Measurements from ENCODE around the gene PCNX4.

Gene PCNX4

GRCh38 chr14:60196291-60196690, 104.6 kb downstream of the PCNX4 start:
- no peak overlapping the region for H2AFZ ChIP-seq (ENCODE audit: low read depth, low read length)
- H3K79me2 ChIP-seq (ENCODE audit: low read length), result no peaks in the 10 kb centered on the region
- H3K27me3 ChIP-seq (ENCODE audit: low read depth, low read length), result no peaks in the 10 kb centered on the region
- no peak overlapping the region for H3K27ac ChIP-seq (ENCODE audit: low read length)
- H3K9ac ChIP-seq (ENCODE audit: low read length), result no peak overlapping the region
- peaks cover 8% of the 10 kb centered on the region for H3K36me3 ChIP-seq (replicated peaks; ENCODE audit: low read depth, low read length)
- TF ChIP-seq, protein P1, sequence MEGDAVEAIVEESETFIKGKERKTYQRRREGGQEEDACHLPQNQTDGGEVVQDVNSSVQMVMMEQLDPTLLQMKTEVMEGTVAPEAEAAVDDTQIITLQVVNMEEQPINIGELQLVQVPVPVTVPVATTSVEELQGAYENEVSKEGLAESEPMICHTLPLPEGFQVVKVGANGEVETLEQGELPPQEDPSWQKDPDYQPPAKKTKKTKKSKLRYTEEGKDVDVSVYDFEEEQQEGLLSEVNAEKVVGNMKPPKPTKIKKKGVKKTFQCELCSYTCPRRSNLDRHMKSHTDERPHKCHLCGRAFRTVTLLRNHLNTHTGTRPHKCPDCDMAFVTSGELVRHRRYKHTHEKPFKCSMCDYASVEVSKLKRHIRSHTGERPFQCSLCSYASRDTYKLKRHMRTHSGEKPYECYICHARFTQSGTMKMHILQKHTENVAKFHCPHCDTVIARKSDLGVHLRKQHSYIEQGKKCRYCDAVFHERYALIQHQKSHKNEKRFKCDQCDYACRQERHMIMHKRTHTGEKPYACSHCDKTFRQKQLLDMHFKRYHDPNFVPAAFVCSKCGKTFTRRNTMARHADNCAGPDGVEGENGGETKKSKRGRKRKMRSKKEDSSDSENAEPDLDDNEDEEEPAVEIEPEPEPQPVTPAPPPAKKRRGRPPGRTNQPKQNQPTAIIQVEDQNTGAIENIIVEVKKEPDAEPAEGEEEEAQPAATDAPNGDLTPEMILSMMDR (IDR thresholded peaks at IDR 0.05; ENCODE audit: low read depth, low read length), result no peak
- TF ChIP-seq EZH2phosphoT487 (IDR thresholded peaks at IDR 0.05; ENCODE audit: low read depth), result no peak
- H3K4me1 ChIP-seq (ENCODE audit: low read length), result peaks cover 27% of the 10 kb centered on the region
- no peaks in the 10 kb centered on the region for H4K20me1 ChIP-seq (ENCODE audit: insufficient read depth, low read length)
- H3K9me3 ChIP-seq (ENCODE audit: insufficient read depth, low read length), result peaks cover 15% of the 10 kb centered on the region; the same call in 1 of the 2 replicates
- no peak overlapping the region for H3K4me2 ChIP-seq (ENCODE audit: low read length)
- no peak overlapping the region for H3K4me3 ChIP-seq (ENCODE audit: low read length)

DNA sequence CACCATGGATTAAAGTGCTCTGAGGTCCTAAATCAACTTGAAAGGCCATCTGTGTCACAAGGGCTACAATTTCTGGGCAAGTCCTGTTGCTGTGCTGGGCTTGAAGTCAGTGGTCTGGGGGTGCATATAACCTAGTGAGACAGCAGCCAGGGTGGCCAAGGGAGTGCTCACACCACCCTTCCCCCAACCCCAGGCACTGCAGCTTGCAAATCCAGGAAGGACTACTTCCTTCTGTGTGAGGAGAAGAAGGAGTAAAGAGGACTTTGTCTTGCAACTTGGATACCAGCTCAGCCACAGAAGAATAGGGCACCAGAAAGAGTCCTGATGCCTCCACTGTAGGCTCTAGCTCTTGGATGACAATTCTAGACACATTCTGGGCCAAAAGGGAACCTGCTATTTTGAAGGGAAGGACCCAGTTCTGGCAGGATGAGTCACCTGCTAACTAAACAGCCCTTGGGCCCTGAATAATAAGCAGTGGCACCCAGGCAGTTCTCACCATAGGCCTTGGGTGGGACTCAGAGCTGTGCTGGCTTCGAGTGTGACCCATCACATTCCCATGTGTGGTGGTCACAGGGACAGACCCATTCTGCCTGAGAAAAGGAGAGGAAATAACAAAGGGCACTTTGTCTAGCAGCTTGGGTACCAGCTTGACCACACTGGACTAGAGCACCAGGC, 106.0 kb downstream of the PCNX4 start:
- Histone ChIP-seq H3K4me2 (ENCODE audit: low read length) (no peak overlapping the region), H3K4me3 (ENCODE audit: low read length) (no peak overlapping the region), H3K4me1 (ENCODE audit: low read length) (peaks cover 28% of the 10 kb centered on the region), H3K79me2 (ENCODE audit: low read length) (no peaks in the 10 kb centered on the region), H4K20me1 (ENCODE audit: insufficient read depth, low read length) (no peaks in the 10 kb centered on the region), H3K9me3 (ENCODE audit: insufficient read depth, low read length) (peaks cover 15% of the 10 kb centered on the region; the same call in 1 of the 2 replicates), H3K27ac (ENCODE audit: low read length) (no peak overlapping the region), H3K36me3 (replicated peaks; ENCODE audit: low read depth, low read length) (peaks cover 8% of the 10 kb centered on the region), H3K27me3 (ENCODE audit: low read depth, low read length) (no peaks in the 10 kb centered on the region), H2AFZ (ENCODE audit: low read depth, low read length) (no peak overlapping the region), H3K9ac (ENCODE audit: low read length) (no peak overlapping the region)
- TF ChIP-seq EZH2phosphoT487 (IDR thresholded peaks at IDR 0.05; ENCODE audit: low read depth), result no peak
- TF ChIP-seq, protein P1 (IDR thresholded peaks at IDR 0.05; ENCODE audit: low read depth, low read length), result no peak

DNA sequence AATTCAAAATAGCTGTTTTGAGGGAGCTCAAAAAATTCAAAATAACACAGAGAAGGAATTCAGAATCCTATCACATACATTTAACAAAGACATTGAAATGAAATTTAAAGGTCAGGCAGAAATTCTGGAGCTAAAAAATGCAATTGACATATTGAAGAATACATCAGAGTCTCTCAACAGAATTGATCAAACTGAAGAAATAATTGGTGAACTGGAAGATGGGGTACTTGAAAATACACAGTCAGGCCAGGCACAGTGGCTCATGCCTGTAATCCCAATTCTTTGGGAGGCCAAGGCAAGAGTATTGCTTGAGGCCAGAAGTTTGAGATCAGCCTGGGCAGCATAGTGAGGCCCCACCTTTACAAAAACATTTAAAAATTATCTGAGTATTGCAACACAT, 107.6 kb downstream of the PCNX4 start:
- Histone ChIP-seq H4K20me1 (ENCODE audit: insufficient read depth, low read length) (no peaks in the 10 kb centered on the region), H3K36me3 (replicated peaks; ENCODE audit: low read depth, low read length) (peaks cover 8% of the 10 kb centered on the region), H3K9ac (ENCODE audit: low read length) (no peak overlapping the region), H3K4me2 (ENCODE audit: low read length) (no peak overlapping the region), H3K9me3 (ENCODE audit: insufficient read depth, low read length) (peaks cover 15% of the 10 kb centered on the region; the same call in 1 of the 2 replicates), H3K4me3 (ENCODE audit: low read length) (no peak overlapping the region), H3K79me2 (ENCODE audit: low read length) (no peaks in the 10 kb centered on the region), H3K27me3 (ENCODE audit: low read depth, low read length) (no peaks in the 10 kb centered on the region), H2AFZ (ENCODE audit: low read depth, low read length) (no peak overlapping the region), H3K4me1 (ENCODE audit: low read length) (peaks cover 41% of the 10 kb centered on the region), H3K27ac (ENCODE audit: low read length) (no peak overlapping the region)
- TF ChIP-seq EZH2phosphoT487 (IDR thresholded peaks at IDR 0.05; ENCODE audit: low read depth), result no peak
- TF ChIP-seq, protein P1 (IDR thresholded peaks at IDR 0.05; ENCODE audit: low read depth, low read length), result no peak

- no peaks in the 10 kb centered on the region for H3K79me2 ChIP-seq (ENCODE audit: low read length)
- no peaks in the 10 kb centered on the region for H3K27me3 ChIP-seq (ENCODE audit: low read depth, low read length)
- no peaks in the 10 kb centered on the region for H4K20me1 ChIP-seq (ENCODE audit: insufficient read depth, low read length)
- no peak for TF ChIP-seq EZH2phosphoT487 (IDR thresholded peaks at IDR 0.05; ENCODE audit: low read depth)
- TF ChIP-seq, protein P1 (IDR thresholded peaks at IDR 0.05; ENCODE audit: low read depth, low read length), result no peak
- H3K27ac ChIP-seq (ENCODE audit: low read length), result peak overlapping the region; percentile 93
- peaks cover 3% of the 10 kb centered on the region for H3K36me3 ChIP-seq (replicated peaks; ENCODE audit: low read depth, low read length)
- peaks cover 11% of the 10 kb centered on the region; the same call in 1 of the 2 replicates for H3K9me3 ChIP-seq (ENCODE audit: insufficient read depth, low read length)
- H3K4me2 ChIP-seq (ENCODE audit: low read length), result peak overlapping the region; percentile 82
- H2AFZ ChIP-seq (ENCODE audit: low read depth, low read length), result peak overlapping the region; percentile 27; the same call in 1 of the 2 replicates
- peak overlapping the region; percentile 70 for H3K9ac ChIP-seq (ENCODE audit: low read length)
- peak overlapping the region; percentile 65 for H3K4me3 ChIP-seq (ENCODE audit: low read length)
- H3K4me1 ChIP-seq (ENCODE audit: low read length), result peaks cover 54% of the 10 kb centered on the region
Observed at GRCh38 chr14:60204104-60204842, 112.5 kb downstream of the PCNX4 start.
